Left renal pelvis (tissue), 4 donors: Measurements from ENCODE around the gene UPF1. TPM values are rescaled to one million over a fixed set of nuclear protein-coding genes. Genes with fewer than 3 reads are reported as not detected.

Experiments used
- DNase-seq, 4 donors: peaks; one replicate each; pipeline ENCODE4 v3.0.0-alpha.2; 2013; ENCODE audit warnings: low read depth in 4 of 4, low spot score in 3 of 4
- polyA plus RNA-seq, 4 donors: library from polyadenylated mRNA; unstranded; fragments of 120-200 nt; gene quantifications; one replicate each; pipeline ENCODE4 v1.2.1, GENCODE V29; 2013; ENCODE audit not compliant: insufficient read length in 4 of 4

Gene UPF1
- polyA plus RNA-seq, 4 donors, result 33.0 to 62.5 (median 51.6) TPM

DNA sequence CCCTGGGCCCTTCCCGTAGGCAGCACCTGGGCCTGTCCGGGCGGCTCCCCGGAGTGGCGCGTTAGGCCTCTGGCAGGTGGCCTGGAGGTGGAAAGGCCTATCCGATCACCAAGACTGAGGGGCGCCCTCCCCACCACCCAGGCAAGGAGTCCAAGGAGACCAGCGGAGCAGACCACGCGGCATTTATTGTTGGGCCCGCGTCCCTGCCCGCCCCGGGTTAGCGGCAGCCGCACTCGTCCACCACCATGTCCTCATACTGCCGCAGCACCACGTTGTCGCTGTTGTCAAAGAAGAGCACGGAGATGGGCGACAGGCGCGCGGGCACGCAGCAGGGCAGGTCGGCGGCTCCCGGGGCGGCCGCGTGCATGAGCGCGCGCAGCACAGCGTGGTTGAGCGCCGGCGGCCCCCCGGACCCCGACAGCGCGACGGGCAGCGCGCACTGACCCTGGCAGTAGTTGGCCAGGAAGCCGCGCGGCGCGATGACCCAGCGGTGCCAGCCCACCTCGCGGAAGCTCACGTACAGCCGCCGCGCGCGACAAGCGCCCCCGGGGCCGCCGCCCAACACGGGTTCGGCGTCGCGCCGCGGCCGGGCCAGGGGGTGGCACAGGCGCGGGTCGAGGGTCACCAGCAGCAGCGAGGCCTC is 36.7 kb downstream of the UPF1 start:
- DNase-seq, result no peak

DNA sequence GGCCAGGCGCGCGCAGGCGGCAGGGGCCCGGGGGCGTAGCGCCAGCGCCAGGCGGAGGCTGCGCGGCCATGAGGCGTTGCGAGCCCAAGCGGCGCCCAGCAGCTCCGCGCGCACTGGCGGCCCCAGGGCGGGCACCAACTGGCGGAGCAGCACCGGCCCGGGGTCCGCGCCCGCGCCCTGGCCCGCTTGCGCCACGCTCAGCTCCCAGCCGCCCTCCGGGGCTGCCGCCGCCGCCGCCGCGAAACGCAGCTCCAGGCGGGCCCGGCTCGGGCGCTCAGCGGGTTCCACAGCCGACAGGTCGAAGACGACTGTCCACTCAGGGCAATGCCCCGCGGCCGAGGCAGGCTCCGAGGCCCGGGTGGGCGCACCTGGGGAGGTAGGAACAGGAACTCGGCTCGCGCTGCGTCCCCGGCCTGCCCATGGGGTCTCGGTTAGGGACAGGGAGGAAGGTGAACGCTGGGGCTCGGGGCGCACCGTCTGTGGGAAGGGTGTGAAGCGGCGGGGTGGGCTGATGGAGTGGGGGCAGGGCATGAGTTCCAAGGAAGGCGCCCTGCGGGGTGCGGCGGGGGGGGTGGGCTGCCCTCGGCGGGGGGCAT is 37.4 kb downstream of the UPF1 start:
- no peak for DNase-seq

DNA sequence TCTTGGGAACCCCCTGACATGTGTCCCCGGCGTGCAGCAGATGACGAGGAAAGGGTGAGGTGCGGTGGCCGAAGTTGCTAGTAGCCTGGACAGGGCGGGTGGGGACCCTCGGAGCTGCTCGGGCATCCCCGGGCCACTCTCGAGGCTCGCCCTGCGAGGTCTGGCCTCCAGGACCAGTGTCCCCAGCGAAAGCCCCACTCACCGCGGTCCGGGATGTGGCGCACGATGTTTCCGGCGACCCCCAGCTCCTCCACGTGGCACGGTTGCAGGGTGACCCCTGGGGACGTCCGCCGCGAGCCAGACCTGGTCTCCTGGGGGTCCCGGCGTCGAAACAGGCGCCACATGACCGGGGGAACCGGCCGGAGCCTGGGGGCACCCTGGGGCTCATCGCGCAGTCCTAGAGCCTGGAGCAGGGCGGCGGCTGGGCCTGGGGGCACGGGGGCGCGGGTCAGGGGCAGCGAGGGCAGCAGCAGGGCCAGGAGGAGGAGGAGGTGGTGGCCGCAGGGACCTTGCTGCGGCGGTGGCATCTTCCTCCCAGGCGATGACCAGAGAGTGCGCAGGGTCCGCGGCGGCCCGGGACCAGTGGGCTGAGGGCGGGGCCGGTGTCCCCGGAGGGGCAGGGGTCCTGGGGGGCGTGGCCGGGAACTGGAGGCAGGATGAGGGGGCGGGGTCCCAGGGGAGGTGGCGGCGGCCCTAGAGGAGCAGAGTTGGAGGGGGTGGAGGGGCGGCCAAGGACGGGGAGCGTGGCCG is 38.2 kb downstream of the UPF1 start:
- no peak for DNase-seq

DNA sequence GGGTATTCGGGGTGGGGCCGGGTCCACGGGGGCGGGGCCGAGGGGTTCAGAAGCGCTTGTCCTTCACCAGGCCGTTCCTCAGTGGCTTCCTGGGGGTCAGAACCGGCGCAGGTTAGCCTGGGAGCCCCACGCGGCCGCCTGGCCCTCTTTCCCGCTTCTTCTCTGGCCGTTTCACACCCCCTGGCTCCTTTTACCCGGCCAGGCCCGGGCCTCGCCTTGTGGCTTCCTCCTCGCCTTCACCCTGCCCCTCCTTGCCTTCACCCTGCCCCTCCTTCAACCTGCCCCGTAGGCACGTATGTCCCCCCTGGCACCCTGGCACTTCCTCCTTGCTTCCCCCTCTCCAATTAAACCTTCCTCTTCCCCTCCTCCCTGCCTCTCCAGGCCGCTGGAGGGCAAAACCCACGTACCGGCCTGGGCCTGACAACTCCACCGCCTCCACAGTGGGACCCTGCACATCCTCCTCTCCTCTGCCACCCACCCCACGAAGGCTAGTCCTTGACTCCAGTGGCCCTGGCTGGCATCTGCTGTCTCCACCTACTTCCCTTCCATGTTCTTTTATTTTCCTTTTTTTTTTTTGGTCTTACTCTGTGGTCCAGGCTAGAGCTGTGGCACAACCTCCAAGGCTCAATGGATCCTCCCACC is 38.9 kb downstream of the UPF1 start:
- DNase-seq, result no peak

DNA sequence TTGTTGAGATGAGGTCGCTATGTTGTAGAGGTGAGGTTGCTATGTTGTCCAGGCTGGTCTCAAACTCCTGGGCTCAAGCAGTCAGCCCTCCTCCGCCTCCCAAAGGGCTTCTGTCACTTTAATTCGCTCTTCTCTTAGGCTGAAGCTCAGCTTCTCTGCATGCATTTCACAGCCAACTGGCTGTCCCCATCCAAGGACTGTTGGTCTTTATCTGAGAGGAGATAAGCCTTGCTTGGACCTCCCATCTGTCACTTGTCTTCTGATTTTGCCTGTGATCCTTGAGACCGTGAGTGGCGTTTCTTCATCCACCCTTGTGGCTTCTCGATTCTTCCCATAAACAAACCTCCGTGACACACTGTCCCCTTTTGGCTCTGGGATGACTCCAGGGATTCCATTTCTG is 39.8 kb downstream of the UPF1 start:
- no peak for DNase-seq

DNA sequence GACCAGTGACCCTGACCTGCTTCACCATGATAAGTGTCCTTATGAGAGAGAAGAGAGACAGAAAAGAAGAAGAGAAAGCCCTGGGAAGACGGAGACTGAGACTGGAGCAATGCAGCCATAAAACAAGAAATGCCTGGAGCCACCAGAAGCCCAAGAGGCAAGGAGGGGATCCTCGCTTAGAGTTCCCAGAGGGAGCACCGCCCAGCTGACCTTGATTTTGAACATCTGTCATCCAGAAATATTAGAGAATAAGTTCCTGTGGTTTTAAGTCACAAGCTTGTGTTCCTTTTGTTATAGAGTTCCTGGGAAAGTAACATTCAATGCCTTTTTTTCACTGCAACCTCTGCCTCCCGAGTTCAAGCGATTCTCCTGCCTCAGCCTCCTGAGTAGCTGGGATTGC is 44.0 kb downstream of the UPF1 start:
- no peak for DNase-seq

DNA sequence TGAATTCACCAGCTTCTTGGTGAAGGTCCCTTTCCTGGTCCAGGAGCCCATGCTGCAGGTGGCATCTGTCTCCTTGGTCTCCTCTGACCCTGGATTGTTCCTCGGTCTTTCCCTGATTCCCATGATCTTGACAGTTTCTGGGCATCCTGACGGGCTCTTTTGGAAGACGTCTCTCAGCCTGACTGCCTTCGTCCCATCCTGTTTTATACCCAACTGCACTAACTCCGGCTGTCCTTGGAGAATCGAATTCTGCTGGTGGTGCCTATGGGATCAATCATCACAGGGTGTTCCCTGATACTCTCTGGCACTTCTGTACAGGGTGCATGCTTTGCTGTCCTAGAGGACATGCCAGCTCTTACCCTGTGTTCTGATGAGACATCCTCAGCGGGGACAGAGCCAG is 45.1 kb downstream of the UPF1 start:
- DNase-seq, result no peak

DNA sequence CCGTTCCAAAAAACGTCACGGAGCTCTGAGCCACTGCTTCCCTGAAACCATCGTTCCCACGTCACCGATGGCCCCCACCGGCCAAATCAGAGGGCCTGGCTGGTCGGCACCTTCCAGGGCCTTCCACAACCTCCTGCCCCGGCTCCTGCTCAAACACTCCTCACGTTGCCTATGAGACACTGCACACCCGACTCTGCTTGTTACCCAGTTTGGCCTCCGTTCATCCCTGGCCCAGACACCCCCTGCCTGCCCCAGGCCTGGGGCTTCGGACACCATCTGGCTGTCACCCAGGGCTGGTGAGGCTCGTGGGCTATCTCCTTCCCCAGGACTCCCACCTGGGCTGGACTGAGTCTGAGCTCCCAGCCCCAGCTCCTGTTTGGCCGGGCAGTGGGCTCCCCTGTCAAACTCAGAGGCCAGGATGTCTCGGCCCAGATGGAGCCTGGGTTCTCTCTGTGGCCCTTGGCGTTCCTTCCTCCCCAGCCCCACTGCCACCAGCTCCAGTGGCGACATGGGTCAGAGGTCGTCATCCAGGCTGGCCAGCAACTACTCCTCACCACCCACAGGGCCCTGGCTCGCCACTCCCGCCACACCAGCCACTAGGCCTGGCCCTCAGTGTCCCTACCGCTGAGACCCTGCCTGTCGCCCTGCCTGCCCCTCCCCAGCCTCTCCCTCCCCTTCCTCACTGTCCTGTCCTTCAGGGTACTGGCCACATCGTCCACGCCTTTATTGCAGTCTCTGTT is 46.5 kb downstream of the UPF1 start:
- no peak for DNase-seq

DNA sequence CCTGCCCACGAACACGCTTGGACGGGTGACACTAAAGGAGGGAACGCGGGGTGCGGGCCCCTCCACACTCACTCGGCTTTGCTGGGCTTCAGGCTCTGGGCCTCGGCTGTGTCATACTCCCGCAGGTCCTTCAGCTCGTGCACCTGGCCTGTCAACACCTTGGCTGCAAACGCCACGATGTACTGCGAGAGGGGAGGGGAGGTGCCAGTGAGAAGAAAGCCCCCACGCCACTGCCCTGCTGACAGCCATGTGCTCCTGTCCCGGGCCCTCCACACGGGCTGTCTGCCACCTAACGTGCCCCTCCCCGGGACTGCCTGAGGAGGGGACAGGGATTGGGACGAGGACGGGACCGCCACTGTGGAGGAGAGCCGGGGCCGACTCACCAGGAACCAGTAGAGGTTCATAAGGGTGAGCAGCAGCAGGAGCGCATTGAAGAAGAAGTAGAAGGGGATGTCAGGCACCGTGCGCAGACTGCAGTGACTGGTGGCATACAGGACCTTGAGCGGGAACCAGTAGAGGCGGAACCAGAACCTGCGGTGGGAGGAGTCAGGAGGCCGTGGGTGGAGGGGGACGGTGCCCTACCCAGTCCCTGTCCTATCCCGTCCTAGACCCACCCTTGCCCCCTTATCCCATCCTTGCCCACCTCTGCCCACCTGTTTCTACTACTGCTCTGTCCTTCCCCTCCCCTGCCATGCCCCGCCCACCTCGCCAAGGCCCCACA is 47.3 kb downstream of the UPF1 start:
- no peak for DNase-seq

DNA sequence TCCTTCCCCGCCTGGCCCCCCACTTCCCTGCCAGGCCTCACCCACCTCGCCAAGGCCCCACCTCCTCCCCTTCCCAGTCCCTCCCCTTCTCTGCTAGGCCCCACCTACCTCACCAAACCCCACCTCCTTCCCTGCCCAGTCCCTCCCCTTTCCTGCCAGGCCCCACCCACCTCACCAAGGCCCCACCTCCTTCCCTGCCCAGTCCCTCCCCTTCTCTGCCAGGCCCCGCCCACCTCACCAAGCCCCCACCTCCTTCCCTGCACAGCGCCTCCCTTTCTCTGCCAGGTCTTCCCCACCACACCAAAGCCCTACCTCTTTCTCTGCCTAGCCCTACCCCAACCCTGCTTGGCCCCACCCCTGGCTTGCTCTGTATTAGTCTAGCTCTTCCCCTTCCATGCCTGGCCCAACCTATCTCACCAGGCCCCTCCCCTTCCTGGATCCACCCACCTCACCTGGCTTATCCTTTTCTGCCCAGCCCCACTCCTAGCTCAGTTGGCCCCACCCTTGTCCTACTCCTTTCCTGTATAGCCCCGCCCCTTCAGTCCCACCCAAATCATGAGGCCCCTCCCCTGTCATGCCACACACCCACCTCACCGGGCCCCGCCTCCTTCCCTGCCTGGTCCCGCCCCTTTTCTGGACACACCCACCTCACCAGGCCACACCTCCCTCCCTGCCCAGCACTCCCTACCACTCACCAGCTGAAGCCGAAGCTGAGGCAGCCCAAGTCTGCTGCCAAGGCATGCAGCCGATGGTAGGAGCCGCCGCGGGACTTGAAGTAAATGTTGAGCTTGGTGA is 48.0 kb downstream of the UPF1 start:
- DNase-seq, result no peak

DNA sequence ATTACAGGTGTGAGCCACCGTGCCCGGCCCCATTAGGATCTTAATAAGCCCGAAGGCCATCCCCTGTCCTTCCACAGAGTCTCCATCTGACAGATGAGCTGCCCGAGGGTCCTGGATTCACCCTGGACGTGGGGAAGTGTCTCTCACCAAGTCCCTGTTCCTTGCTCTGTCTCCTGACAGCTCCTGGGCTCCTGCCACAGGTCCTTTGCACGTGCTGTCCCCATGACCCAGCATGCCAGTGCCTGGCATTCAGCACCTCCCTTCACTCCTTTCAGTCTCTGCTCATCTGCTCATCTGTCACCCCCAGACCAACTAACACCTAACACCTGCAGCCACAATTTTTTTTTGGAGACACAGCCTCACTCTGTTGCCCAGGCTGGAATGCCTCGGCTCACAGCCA is 49.7 kb downstream of the UPF1 start:
- DNase-seq, result no peak

DNA sequence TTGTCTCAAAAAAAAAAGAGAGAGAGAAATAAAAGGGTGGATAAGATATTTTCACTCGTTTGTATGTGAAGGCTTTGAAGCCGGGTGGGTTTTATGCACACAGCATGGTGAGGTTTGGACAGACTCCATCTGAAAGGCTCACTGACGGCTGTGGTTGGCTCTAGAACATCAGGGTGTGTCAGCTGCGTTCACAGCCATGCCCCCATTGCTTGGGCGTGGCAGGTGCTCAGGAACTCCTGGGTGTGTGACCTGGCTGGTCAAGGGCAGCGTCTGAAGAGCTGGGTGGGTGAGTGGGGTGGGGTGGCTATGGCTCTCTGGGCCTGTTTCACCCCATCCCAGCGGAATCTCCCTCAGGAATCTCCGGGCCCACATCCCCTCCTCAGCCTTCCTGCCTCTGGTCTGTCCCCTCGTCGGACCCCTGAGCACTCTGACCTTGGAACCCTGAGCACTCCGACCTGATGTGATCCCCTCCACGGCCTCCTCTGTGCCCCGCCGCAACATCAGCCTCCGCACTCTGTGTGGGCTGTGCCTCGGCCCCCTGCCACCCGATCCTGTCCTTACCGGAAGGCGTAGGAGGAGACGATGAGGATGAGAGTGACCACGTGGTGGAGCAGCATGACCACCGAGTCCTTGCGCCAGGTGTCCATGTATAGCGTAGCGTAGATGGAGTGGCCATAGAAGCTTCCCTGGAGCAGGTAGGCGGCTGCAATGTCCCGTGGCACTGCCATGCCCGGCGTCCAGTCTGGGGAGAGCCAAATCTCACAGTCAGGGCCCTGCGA is 52.0 kb downstream of the UPF1 start:
- DNase-seq, result no peak

DNA sequence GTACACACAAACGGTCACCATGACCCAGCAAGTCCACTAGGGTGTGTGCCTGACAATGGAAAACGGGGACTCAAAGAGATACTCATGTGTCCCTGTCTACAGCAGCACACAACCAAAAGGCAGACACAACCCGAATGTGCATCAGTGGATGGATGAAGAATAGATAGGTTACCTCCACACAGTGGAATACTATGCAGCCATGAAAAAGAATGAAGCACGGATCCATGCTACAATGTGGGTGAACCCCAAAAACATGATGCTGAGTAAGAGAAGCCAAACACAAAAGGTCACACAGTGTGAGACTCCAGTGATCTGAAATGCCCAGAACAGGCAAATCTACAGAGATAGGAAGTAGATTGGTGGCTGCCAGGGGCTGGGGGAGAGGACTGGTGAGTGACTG is 55.2 kb downstream of the UPF1 start:
- DNase-seq, result no peak

DNA sequence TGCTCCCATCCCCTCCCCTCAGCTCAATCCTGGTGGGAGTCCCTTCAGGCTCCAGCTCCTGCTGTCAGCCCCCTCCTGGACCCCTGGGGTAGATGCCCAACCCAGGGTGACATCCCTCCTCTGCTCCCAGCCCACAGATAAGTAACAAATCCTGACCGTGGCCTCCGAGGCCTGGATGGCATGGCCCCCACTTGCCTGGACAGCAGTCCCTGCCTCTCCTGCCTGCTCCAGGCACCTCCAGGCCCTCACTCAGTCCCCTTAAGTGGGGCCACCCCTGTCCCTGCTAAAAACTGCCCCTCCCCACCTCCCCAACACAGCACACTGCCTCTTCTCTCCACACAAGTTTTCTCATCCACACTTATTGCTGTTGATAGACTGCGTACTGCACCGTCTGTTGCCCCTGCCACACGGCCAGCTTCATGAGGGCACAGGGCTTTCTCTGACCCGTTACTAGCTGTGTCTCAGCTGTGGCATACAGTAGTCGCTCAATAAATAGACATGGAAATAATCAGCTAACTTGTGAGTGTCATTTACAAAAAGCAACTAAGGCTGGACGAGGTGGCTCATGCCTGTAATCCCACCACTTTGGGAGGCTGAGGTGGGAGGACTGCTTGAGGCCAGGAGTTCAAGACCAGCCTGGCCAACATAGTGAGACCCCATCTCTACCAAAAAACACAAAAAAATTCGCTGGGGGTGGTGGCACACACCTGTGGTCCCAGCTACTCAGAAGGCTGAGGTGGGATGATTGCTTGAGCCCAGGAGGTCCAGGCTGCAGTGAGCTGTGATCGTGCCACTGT is 58.4 kb downstream of the UPF1 start:
- no peak for DNase-seq

DNA sequence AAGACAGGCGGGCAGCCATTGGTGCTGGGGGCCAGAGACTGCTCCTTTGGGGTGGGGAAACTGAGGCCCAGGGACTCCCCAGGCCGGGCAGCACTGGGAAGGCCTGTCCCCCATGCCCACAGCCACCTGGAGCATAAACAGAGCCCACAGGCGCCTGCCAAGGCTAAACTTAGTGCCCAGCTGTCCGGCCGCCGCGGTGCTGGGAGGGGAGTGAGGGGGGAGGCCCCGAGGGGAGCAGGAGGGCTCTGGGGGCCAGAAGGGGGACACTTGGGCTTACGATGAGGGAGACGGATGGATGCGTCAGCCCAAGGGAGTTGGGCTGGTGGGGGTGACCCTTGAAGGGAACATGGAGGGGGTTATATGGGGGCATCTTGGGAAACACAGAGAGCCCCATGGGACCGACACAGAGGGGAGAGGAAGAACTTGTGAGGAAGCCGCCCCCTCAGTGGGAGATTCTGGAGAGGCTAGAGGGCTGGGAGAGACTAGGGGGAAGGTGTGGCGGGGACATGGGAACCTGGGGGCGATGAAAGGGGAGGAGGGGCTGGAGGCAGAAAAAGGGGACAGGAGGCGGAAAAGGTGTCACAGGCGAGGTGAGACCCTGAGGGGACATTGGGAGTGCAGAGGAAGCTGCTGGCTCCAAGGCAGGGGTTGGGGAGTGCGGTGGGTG is 62.0 kb downstream of the UPF1 start:
- DNase-seq, result no peak

DNA sequence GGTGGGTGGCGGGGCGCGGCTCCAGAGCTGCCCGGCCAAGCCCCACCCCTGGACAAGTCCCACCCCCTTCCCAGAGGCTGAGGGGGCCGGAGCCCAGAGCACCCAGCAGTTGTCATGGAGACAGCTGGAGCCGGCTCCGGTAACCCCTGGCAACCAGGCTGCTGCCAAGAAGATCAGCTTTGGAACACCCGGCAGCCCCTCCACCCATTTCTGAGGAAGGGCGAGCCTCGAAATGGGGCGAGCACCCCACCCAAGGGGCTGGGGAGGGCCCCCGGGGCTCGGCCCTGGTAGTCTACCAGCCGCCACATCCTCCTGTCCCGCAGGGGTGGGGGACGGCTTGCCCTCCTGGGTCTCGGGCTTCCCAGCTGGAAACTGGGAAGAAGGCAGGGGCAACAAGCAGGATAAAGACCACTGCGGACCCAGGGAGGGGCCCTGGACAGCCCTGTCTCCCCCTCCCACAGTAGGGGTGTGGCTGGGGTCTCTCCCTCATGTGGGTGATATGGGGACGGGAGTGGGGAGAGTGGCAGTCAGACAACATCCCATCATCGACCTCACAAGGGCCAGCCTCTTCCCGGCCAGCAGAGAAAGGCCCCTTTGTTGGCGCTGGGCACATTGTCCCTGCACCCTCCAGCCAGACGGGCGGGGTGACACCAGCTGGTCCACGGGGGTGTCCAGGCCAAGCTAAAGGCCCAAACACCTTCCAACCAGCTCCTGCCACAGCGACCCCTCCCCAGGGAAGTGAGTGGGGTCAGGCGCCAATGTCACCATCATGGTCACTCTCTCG is 62.7 kb downstream of the UPF1 start:
- no peak for DNase-seq
